Jurkat, Clone E6-1 (cell line): ENCODE measurements around the gene LRP1B.
A peak's percentile ranks its signal among the peaks of the same experiment; 100 is the strongest.

Source experiments
- DNase-seq: peaks from one replicate; pipeline ENCODE4 v3.0.0-alpha.2; 2011; ENCODE audit warnings: low read depth, low spot score
- H3K4me3 ChIP-seq: 2 replicates; pipeline ENCODE4 v1.5.1; 2011; ENCODE audit warnings: mild to moderate bottlenecking, low read length, control low read depth, moderate library complexity

Gene LRP1B

GRCh38 chr2:141341444-141341843, 789.4 kb downstream of the LRP1B start:
- H3K4me3 ChIP-seq = no peak overlapping the region
- no peak for DNase-seq

GRCh38 chr2:141331127-141331526, 799.7 kb downstream of the LRP1B start:
- DNase-seq = no peak
- no peak overlapping the region for H3K4me3 ChIP-seq

- H3K4me3 ChIP-seq = no peak overlapping the region
- DNase-seq = no peak
Observed at GRCh38 chr2:141329964-141330363, 800.9 kb downstream of the LRP1B start.

- DNase-seq = no peak
Observed at GRCh38 chr2:141323571-141323970, 807.2 kb downstream of the LRP1B start.

GRCh38 chr2:141317986-141318385, 812.8 kb downstream of the LRP1B start:
- no peak for DNase-seq
- H3K4me3 ChIP-seq = no peak overlapping the region

More at GRCh38 chr2:141323571-141323970, 807.2 kb downstream of the LRP1B start:
- no peak overlapping the region for H3K4me3 ChIP-seq

GRCh38 chr2:141316606-141317005, 814.2 kb downstream of the LRP1B start:
- H3K4me3 ChIP-seq = no peak overlapping the region
- no peak for DNase-seq

GRCh38 chr2:141316103-141316502, 814.7 kb downstream of the LRP1B start:
- DNase-seq = no peak
- no peak overlapping the region for H3K4me3 ChIP-seq

- no peak for DNase-seq
- H3K4me3 ChIP-seq = no peak overlapping the region
Observed at GRCh38 chr2:141313972-141314371, 816.8 kb downstream of the LRP1B start.

- DNase-seq = peak; percentile 1
- H3K4me3 ChIP-seq = no peak overlapping the region
Observed at GRCh38 chr2:141311430-141311829, 819.4 kb downstream of the LRP1B start.

GRCh38 chr2:141306368-141306767, 824.4 kb downstream of the LRP1B start:
- DNase-seq = no peak
- H3K4me3 ChIP-seq = no peak overlapping the region

- no peak for DNase-seq
Observed at GRCh38 chr2:141301551-141301950, 829.3 kb downstream of the LRP1B start.

GRCh38 chr2:141280037-141280436, 850.8 kb downstream of the LRP1B start:
- no peak overlapping the region for H3K4me3 ChIP-seq
- DNase-seq = no peak

More at GRCh38 chr2:141301551-141301950, 829.3 kb downstream of the LRP1B start:
- H3K4me3 ChIP-seq = no peak overlapping the region

GRCh38 chr2:141271346-141271745, 859.5 kb downstream of the LRP1B start:
- DNase-seq = no peak
- no peak overlapping the region for H3K4me3 ChIP-seq

GRCh38 chr2:141264848-141265247, 866.0 kb downstream of the LRP1B start:
- no peak overlapping the region for H3K4me3 ChIP-seq
- no peak for DNase-seq

GRCh38 chr2:141260911-141261310, 869.9 kb downstream of the LRP1B start:
- H3K4me3 ChIP-seq = no peak overlapping the region
- no peak for DNase-seq

- DNase-seq = no peak
- H3K4me3 ChIP-seq = no peak overlapping the region
Observed at GRCh38 chr2:141259683-141260082, 871.1 kb downstream of the LRP1B start.

GRCh38 chr2:141242008-141242407, 888.8 kb downstream of the LRP1B start:
- no peak for DNase-seq
- H3K4me3 ChIP-seq = no peak overlapping the region

GRCh38 chr2:141226560-141226959, 904.3 kb downstream of the LRP1B start:
- no peak overlapping the region for H3K4me3 ChIP-seq
- DNase-seq = no peak

GRCh38 chr2:141207036-141207385, 923.8 kb downstream of the LRP1B start:
- no peak for DNase-seq
- H3K4me3 ChIP-seq = no peak overlapping the region

- DNase-seq = no peak
- H3K4me3 ChIP-seq = no peak overlapping the region
Observed at GRCh38 chr2:141201016-141201565, 929.7 kb downstream of the LRP1B start.

GRCh38 chr2:141200191-141200590, 930.6 kb downstream of the LRP1B start:
- DNase-seq = no peak
- H3K4me3 ChIP-seq = no peak overlapping the region

GRCh38 chr2:141199711-141200110, 931.1 kb downstream of the LRP1B start:
- no peak overlapping the region for H3K4me3 ChIP-seq
- DNase-seq = no peak
